Fibroblast of lung (primary cell): ENCODE results near the gene BSND. TPM values are rescaled to one million over a fixed set of nuclear protein-coding genes. Genes with fewer than 3 reads are reported as not detected.

Experiments
- DNase-seq, 2 donors: peaks; one replicate each; pipeline versions ENCODE4 v3.0.0 to v3.0.0-alpha.2; 2010; ENCODE audit warnings: low read depth in 2 of 2
- H2AFZ ChIP-seq: 2 replicates; pipeline ENCODE4 v1.5.1; 2012; ENCODE audit warnings: low read length, control low read depth, inconsistent platforms
- H3K27ac ChIP-seq: 2 replicates; pipeline ENCODE4 v1.5.1; 2011; ENCODE audit warnings: low read length, control low read depth; ENCODE audit not compliant: insufficient read depth
- H3K27me3 ChIP-seq: 2 replicates; pipeline ENCODE4 v1.5.1; 2011; ENCODE audit warnings: mild to moderate bottlenecking, low read length; ENCODE audit not compliant: control insufficient read depth, insufficient read depth
- H3K36me3 ChIP-seq: 2 replicates; pipeline ENCODE4 v1.5.1; 2011; ENCODE audit warnings: low read length; ENCODE audit not compliant: control insufficient read depth, insufficient read depth
- H3K4me1 ChIP-seq: 2 replicates; pipeline ENCODE4 v1.5.1; 2011; ENCODE audit warnings: low read length; ENCODE audit not compliant: control insufficient read depth, insufficient read depth; ENCODE audit errors: extremely low read depth
- H3K4me2 ChIP-seq: 2 replicates; pipeline ENCODE4 v1.5.1; 2011; ENCODE audit warnings: low read length, control low read depth; ENCODE audit not compliant: insufficient read depth; ENCODE audit errors: extremely low read depth
- H3K4me3 ChIP-seq, 4 experiments: fragments of 200-600 bp in 1 of 4; sonication (generic) in 1 of 4; replicated peaks in 1 of 4; 2 replicates each; pipeline ENCODE4 v1.5.1; 2011 to 2016; ENCODE audit warnings: low read length in 4 of 4, low read depth in 3 of 4, mild to moderate bottlenecking in 3 of 4, control low read depth in 2 of 4, inconsistent platforms in 1 of 4, mixed read lengths in 1 of 4; ENCODE audit not compliant: insufficient read depth in 1 of 4; ENCODE audit errors: control extremely low read depth in 1 of 4
- H3K79me2 ChIP-seq: 2 replicates; pipeline ENCODE4 v1.5.1; 2012; ENCODE audit warnings: mild to moderate bottlenecking, low read length, inconsistent platforms; ENCODE audit not compliant: control insufficient read depth, insufficient read depth
- H3K9ac ChIP-seq: 2 replicates; pipeline ENCODE4 v1.5.1; 2011; ENCODE audit warnings: mild to moderate bottlenecking, low read length, control low read depth; ENCODE audit not compliant: insufficient read depth
- H3K9me3 ChIP-seq: 2 replicates; pipeline ENCODE4 v1.5.1; 2012; ENCODE audit warnings: low read depth, low read length; ENCODE audit not compliant: control insufficient read depth, insufficient read depth
- H4K20me1 ChIP-seq: 2 replicates; pipeline ENCODE4 v1.5.1; 2011; ENCODE audit warnings: low read length; ENCODE audit not compliant: control insufficient read depth, insufficient read depth; ENCODE audit errors: extremely low read depth
- CTCF ChIP-seq, 2 donors: IDR thresholded peaks in 1 of 2; conservative IDR thresholded peaks in 1 of 2; 1 replicate in 1 of 2; 2 replicates in 1 of 2; pipeline ENCODE4 v1.5.1; 2011 to 2012; ENCODE audit warnings: low read length in 2 of 2, control low read depth in 1 of 2, inconsistent platforms in 1 of 2, low read depth in 1 of 2, mild to moderate bottlenecking in 1 of 2
- EZH2 ChIP-seq: IDR thresholded peaks from 2 replicates; pipeline ENCODE4 v1.5.1; 2012; ENCODE audit warnings: low read length, control low read depth, mild to moderate bottlenecking; ENCODE audit errors: missing control alignments
- polyA plus RNA-seq, 2 donors: library from polyadenylated mRNA; depleted of rRNA in 1 of 2; stranded (reverse) in 1 of 2; unstranded in 1 of 2; fragments of >200 nt; gene quantifications; 2 replicates each; pipeline ENCODE4 v1.2.1, GENCODE V29; 2011 to 2012; ENCODE audit warnings: missing spikeins in 1 of 2
- total RNA-seq: library from RNA; depleted of rRNA; stranded (reverse); fragments of >200 nt; gene quantifications from 2 replicates; pipeline ENCODE4 v1.2.1, GENCODE V29; 2014

BSND gene
- total and polyA plus RNA-seq, 2 donors (not counting 1 experiment from before 2014, with no cell fraction given), result not detected

DNA sequence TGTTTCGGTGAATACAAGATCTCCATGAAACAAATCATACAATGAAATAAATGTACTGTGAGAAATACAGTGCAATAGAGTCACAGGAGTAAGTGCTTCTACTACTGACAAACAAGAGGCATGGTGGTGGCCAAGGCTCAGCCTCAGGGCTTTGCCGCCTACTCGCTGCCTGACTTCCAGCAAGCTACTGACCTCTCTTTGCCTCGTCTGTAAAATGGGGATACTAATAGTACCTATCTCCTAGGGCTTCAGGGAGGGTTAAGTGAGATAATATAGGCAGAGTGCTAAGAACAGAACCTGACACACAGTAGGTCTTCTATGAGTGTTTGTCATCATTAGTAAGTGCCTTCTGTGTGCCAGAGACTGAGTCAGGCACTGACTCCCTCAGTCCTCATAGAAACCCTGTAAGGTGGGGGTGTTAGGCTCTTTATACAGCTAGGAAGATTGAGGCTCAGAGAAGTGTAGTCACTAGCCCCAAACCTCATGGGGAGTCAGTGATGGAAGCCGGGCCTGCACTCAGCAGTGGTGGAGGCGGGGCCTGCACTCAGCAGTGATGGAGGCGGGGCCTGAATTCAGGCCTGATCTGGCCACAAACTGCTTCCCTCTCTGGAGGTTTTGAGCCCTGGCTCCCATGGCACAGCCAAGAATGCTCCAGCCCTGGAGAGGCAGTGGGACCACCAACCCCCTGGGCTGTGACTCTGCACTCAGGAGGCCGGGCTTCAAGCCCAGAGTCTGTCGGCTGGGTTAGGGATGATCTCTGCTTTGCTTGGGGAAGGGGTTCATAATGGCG lies 6.8 kb downstream of the BSND start:
- no peaks in the 10 kb centered on the region for H3K9me3 ChIP-seq
- H4K20me1 ChIP-seq, result no peaks in the 10 kb centered on the region
- no peak overlapping the region for H3K4me3 ChIP-seq
- H2AFZ ChIP-seq, result no peak overlapping the region
- no peak overlapping the region for H3K9ac ChIP-seq
- no peak overlapping the region for H3K4me2 ChIP-seq
- no peaks in the 10 kb centered on the region for H3K79me2 ChIP-seq
- peaks cover 7% of the 10 kb centered on the region for H3K27me3 ChIP-seq
- no peaks in the 10 kb centered on the region for H3K36me3 ChIP-seq
- TF ChIP-seq EZH2 (no peak), CTCF (conservative IDR thresholded peaks at IDR 0.05 in 1 of 2, IDR thresholded peaks at IDR 0.05 in 1 of 2; ENCODE audit: low read depth in 1 of 2, low read length in 2 of 2) (no peak)
- no peak overlapping the region for H3K27ac ChIP-seq
- no peak for DNase-seq
- peaks cover 8% of the 10 kb centered on the region for H3K4me1 ChIP-seq

DNA sequence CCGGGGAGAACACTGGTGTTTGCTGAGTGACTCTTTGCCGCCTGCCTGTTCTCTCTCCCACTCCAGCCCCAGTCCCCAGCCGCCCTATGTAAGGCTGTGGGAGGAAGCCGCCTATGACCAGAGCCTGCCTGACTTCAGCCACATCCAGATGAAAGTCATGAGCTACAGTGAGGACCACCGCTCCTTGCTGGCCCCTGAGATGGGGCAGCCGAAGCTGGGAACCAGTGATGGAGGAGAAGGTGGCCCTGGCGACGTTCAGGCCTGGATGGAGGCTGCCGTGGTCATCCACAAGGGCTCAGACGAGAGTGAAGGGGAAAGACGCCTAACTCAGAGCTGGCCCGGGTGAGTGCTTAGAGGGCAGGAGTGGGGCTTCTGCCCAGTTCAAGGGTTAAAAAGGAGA lies 8.2 kb downstream of the BSND start:
- no peaks in the 10 kb centered on the region for H4K20me1 ChIP-seq
- TF ChIP-seq EZH2 (no peak), CTCF (conservative IDR thresholded peaks at IDR 0.05 in 1 of 2, IDR thresholded peaks at IDR 0.05 in 1 of 2; ENCODE audit: low read depth in 1 of 2, low read length in 2 of 2) (no peak)
- no peaks in the 10 kb centered on the region for H3K36me3 ChIP-seq
- no peak overlapping the region for H3K4me3 ChIP-seq
- no peak overlapping the region for H3K9ac ChIP-seq
- H3K4me1 ChIP-seq, result peaks cover 8% of the 10 kb centered on the region
- no peak for DNase-seq
- H2AFZ ChIP-seq, result no peak overlapping the region
- H3K27ac ChIP-seq, result no peak overlapping the region
- H3K9me3 ChIP-seq, result no peaks in the 10 kb centered on the region
- peaks cover 2% of the 10 kb centered on the region for H3K27me3 ChIP-seq
- H3K79me2 ChIP-seq, result no peaks in the 10 kb centered on the region
- H3K4me2 ChIP-seq, result no peak overlapping the region

- no peak overlapping the region for H3K4me3 ChIP-seq
- TF ChIP-seq EZH2, result no peak
- TF ChIP-seq CTCF (conservative IDR thresholded peaks at IDR 0.05 in 1 of 2, IDR thresholded peaks at IDR 0.05 in 1 of 2; ENCODE audit: low read depth in 1 of 2, low read length in 2 of 2), result no peak
- DNase-seq, result peak in 1 of 2 donors; percentile 82
- no peak overlapping the region for H2AFZ ChIP-seq
- no peaks in the 10 kb centered on the region for H4K20me1 ChIP-seq
- H3K27ac ChIP-seq, result no peak overlapping the region
- H3K4me2 ChIP-seq, result no peak overlapping the region
- H3K9ac ChIP-seq, result no peak overlapping the region
- H3K9me3 ChIP-seq, result no peaks in the 10 kb centered on the region
- H3K36me3 ChIP-seq, result no peaks in the 10 kb centered on the region
- H3K4me1 ChIP-seq, result peaks cover 8% of the 10 kb centered on the region
- no peaks in the 10 kb centered on the region for H3K79me2 ChIP-seq
- peaks cover 5% of the 10 kb centered on the region for H3K27me3 ChIP-seq
These were observed 8.9 kb downstream of the BSND start for GRCh38 chr1:55007625-55008024.
